ENCODE data around the gene SVOPL.

SVOPL gene

DNA sequence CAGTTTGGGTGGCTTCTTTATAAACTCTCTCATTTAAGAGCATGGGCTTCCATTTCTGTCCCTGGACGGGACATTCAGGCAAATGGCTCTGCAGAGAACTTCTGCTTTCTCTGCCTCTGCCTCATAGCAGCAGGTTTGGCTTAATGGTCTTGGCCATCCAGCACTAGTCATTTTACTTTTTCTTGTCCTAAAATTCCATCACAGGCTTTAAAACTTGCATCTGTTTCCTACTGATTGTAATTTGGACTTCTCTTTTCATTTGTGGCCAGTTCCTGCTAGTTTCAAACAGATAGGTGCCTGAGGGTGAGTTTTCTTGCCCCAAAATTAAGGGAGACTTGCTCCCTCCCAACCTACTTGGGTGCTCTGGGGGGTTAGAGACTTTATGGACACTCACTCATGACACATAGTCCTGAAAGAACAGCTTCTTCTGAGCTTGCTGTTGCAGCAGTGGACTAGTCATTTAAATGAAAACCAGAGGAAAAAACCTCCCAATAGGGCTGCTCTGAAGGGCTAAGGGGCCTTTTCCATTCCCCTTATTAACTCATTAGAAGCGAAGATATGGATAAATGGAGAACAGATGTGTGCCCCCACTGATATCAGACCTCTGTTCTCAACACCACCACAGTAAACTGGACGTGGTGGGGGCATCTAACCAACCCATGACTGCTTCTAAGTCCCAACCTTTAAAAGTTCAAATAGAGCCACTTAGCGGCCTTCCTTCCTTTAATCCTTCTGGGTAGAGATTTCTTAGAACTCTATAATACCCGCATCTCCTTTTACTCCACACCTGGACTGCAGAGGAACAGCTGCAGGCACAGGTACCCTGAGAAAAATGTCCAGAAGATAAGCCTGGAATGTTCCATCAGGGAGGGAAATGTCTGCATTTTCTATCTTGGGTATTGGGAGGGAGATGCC lies 38.8 kb downstream of the SVOPL start:
- DNase-seq = no peak

DNA sequence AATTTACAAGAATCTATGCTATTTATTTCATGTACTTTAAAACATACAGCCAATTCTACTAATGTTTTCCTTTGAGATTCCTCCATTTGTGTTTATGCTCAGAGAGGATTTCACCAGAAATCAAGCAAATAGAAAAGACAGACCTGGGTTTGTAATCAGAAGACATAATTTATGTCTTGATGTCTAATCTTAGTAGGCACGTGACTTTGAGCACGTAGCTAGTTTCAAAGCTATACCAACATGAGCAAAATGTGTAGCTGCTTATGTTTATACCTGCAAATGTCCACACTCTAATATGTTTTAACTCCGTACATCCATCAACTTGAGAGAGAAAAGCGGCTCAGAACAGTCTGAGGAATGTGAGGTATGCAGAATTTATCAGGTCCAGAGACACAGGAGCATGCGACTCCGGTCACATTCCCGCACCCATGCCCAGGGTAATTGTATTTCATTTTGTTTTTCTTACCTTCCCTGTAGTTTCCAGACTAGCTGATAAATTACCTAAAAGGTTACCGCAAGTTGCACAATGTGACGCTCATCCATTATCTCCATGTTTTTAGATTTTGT lies 40.0 kb downstream of the SVOPL start:
- no peak for DNase-seq

DNA sequence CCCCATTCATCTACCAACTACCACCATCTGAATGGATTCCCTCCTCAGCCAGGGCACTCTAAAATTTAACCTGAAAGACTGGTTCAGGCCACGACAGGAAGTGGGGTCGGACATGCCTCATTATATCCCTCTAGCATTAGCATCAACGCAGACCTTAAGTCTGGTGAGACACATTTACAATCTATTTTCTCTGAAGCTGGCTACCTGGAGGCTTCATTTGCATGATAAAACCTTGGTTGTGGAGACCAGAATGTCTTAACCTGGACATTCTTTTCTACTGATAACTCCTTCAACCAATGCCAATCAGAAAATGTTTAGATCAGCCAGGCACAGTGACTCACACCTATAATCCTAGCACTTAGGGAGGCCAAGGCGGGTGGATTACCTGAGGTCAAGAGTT lies 42.3 kb downstream of the SVOPL start:
- no peak for DNase-seq

DNA sequence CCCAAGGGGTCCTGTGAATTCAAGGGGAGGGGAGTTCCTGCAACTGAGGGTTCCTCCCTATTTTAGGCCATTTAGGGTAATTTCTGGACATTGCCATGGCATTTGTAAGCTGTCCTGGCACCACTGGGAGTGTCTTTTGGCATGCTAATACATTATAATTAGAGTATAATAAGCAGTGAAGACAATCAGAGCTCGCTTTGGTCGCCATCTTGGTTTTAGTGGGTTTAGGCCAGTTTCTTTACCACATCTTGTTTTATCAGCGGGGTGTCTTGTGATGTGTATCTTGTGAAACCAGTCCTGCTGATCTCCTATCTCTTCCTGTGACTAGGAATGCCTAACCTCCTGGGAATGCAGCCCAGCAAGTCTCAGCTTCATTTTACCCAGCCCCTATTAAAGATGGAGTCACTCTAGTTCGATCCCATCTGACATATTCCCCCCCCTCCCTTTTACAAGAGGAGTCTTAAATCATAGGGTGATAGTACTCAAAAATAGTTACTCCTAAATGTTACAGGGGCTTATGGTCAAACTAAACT lies 43.2 kb downstream of the SVOPL start:
- no peak for DNase-seq

DNA sequence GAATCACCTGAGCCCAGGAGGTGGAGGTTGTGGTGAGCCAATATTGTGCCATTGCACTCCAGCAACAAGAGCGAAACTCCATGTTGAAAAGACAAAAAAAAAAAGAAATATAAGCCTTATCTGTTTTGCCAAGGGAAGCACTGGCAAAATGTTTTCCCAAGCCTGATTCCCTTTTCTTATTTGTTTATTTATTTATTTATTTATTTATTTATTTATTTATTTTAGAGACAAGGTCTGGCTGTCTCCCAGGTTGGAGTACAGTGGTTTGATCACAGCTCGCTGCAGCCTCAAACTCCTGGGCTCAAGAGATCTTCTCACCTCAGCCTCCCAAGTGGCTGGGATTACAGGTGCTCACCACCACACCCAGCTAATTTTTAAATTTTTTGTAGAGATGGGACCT lies 44.2 kb downstream of the SVOPL start:
- no peak for DNase-seq

DNA sequence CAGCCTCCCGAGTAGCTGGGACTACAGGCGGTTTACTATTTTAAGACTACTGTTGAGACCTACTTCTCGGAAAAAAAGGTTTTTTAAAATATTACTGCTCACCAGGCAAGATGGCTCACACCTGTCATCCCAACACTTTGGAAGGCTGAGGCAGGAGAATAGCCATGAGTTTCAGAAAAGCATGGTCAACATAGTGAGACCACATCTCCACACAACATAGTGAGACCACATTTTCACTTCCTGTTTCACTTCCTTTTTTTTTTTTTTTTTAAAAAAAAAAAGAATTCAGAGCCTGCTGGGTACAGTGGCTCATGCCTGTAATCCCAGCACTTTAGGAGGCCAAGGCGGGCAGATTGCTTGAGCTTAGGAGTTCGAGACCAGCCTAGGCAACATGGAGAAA lies 46.5 kb downstream of the SVOPL start:
- DNase-seq = no peak

DNA sequence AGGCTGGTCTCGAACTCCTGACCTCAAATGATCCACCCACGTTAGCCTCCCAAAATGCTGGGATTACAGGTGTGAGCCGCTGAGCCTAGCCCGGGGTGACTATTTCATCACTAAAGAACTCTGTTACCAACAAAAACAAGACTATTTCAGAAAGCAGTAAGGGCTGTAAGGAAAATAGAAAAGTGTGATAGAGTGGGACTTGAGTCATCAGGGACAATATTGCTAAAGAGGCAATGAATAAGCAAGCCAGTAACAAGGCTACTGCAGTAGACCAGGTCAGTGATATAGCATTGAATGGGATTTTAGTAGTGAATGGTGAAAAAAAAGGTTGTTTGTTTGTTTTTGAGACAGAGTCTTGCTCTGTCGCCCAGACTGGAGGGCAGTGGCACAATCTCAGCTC lies 51.7 kb downstream of the SVOPL start:
- no peak for DNase-seq

DNA sequence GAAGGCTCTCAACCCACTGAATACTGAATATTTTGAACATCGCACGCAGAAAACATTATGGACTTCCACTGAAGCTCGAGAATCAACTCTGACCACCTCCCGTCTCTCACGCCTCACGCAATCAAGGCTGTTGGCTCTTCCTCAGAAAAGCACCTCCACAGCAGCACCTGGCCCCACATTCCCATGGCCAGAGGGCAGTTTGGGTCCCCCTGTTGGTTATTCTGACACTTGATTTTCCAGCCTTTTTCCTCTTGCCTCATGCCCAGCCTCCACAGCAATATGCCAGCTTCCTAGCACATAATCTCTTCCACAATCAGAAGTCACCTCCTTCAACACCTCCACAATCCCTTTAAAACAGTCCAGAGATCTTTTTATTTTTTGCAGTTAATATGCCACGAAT lies 55.9 kb downstream of the SVOPL start:
- DNase-seq = no peak

DNA sequence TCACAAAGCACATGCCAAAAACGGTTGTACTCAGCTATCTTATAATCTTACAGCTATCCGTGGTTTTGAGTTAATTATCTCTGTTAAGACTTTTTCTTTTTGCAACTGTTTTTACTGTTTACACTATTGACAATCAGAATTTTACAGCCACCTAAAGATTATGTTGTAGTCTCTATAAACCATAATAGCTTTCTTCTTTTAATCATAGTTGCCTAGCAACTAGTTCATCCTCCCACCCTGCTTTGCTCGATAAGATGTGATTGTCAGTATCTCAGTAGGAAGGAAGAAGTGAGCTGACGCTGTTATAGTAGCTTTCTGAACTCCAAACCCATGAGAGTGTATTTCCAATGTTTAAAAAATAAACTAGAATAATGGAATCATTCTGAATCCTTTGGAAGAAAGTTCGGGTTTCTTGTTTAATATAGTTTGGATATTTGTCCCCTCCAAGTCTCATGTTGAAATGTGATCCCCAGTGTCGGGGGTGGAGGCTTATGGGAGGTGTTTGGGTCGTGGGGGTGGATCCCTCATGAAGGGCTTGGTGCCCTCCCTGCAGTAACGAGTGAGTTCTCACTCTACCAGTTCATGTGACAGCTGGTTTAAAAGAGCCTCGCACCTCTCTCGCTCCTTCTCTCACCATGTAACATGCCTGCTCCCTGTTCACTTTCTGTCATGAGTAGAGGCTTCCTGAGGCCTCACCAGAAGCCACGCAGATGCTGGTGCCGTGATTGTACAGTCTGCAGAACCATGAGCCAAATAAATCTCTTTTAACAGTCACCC lies 68.1 kb downstream of the SVOPL start:
- no peak for DNase-seq

DNA sequence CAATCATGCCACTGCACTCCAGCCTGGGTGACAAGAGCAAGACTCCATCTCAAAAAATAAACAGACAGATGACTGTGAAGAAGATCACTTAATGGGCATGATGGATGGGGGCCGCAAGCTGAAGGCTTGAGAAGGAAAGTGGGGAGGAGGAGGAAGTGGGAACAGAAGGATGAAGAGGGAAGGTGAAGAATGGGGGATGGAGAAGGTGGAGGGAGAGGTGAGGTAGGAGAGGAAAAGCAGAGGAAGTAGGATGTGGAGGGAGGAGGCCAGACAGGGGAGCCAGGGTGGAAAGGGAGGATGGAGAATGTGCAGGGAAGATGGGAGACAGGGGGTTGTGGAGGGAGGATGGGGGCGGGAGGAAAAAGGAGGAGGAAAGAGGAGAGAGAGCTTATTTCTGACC lies 68.8 kb downstream of the SVOPL start:
- no peak for DNase-seq

DNA sequence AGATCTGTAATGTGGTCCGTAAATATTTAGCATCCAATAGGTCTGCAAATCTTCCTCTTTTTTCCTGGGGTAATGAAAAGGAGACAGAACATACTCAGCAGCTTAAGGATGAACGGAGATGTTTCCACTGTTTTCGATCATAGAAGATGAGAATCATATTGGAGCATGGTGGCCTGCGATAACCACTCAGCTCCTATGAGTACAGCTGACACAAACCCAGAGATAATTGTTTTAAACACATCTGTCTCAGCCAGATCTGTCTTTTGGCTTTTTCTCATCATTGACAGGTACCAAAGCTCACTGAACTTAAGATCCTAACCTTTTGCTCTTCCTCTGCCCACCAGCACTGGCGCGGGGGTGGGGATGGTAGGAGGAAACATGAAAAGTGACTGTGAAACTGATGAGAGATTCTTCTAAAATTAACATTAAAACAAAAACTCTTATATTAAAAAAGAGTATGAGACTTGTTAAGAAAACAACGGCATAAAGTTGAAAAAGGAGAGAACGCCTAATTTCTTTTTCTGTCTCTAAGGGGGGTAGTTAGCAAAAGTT lies 71.0 kb downstream of the SVOPL start:
- no peak for DNase-seq

DNA sequence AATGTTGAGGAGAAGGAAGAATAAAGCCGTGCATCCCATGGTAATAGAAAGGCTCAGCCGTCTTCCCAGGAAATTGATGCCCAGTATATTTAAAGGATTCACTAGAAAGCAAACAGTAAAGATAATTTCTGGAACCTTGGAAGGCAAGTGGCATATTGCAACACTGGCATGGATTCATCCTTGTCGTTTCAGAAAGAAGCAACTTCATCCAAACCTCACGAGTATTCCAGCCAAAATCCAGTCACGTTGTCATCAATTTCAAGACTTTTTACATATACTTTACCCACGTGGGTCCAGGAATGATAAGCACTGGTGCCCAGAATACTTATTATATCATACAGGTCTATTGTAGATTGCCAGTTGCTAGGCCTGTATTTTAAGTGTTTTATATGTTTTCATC lies 73.8 kb downstream of the SVOPL start:
- no peak for DNase-seq

DNA sequence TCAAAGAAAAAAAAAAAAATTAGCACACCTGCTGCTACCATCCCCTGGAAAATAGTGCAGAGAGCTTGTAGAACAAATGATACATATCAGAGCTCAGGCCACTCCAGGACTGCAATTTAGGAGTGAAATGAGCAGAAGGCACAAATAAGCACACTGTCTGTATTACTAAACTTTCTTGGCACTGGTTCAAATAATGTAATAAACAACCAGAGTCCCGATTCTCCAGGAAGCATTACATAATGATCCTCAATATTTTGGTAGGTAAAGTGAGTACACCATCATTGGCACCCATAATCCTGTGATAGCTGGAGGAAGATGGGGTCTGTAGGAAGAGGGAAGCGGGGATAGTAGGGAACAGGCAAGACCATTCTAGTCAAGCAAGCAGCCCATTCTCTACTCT lies 74.3 kb downstream of the SVOPL start:
- DNase-seq = no peak

DNA sequence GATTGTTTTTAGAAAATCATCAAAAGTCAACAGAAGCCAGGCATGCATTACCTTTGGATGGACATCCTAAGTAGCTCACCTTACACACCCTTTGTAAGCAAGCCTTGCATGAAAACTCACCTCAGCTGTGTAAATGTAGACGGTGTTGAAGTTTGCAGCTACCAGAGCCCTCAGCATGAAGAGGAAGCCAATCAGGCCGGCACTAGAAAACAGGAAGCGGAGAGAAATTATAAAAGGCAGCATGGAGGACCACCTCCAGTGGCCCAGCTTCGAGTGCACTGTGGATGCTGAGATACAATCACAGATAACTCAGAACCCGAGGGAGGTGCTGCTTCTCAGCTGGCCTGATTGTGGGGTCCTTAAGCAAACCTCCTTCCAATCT lies 75.3 kb downstream of the SVOPL start:
- DNase-seq = no peak

DNA sequence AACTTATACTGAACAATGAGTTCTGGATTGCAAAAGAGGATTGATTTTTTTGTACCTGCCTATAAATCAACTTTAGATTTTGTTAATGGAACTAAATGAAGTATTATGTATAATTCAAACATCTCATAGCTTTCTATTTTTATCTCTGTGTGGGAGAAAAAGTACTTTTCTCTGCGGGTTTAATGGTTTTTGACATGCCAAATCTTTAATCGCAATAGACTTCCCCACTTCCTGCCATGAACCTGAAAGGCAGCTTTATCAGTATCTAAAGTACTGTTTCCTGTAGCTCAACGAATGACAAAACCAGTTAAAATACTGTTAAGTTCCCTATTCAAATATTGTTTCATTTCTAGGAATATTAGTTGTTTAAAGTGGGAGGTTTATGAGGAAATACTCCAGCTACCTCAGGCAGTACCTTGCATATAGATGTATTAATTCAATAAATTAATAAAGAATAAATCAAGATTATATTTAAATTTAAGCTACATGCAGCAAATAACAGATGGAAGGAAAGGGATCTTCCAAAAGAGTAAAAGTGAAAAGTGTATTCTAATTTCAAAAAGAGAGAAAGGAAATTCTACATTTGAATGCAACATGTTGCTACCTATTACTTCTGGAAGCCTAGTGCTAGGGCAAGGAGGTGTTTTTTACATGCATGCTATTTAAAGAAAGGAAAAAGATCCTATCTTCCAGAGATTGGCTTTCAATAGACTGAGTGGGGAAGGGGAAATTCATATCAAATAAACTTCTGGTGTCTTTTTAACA lies 75.9 kb downstream of the SVOPL start:
- DNase-seq = no peak

DNA sequence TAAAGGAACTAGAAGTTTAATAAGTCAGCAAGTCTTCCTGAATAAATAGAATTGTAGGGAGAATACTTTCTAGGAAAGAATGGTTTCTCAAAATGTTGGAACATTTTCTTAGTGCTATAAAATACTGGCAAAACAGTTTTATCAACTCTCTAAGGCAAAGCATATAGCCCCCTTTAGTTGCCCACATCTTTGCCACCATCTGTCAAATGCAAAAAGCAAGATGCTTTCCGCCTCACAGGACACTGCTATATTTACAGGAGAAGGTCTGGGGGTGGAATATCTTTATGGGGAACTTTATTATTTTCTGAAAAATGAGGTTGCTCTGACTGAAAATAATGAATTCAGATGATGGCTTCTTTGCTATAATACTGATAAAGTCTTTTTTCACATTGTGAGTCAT lies 78.3 kb downstream of the SVOPL start:
- peak in 6 of 56 donors; percentile 1 to 9 (median 5) for DNase-seq

DNA sequence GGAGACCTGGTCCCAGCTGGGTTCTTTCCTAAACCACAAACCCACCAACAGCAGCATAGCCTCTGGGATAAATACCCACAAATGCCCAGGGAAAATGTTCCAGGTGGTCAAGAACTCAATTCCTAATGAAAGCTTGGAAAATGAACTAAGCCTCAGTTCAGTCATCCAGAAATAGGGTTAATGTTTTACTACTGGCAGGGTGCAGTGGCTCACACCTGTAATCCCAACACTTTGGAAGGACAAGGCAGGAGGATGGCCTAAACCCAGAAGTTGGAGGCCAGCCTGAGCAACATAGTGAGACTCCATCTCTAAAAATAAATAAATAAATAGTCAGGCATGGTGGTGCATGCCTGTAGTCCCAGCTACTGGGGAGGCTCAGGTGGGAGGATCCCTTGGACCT lies 82.2 kb downstream of the SVOPL start:
- DNase-seq = no peak

DNA sequence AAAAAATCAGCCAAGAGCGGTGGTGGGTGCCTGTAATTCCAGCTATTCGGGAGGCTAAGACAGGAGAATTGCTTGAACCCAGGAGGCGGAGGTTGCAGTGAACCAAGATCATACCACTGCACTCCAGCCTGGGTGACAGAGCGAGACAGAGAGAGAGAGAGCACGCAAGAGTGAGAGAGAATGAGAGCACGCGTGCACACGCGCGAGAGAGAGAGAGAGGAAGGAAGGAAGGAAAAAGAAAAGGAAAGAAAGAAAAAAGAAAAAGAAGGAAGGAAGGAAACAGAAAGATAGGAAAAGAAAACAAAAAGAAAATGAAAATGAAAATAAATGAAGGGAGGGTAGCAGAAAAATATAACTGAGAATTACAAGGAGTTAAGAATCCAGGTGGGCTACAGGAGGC lies 82.7 kb downstream of the SVOPL start:
- no peak for DNase-seq

DNA sequence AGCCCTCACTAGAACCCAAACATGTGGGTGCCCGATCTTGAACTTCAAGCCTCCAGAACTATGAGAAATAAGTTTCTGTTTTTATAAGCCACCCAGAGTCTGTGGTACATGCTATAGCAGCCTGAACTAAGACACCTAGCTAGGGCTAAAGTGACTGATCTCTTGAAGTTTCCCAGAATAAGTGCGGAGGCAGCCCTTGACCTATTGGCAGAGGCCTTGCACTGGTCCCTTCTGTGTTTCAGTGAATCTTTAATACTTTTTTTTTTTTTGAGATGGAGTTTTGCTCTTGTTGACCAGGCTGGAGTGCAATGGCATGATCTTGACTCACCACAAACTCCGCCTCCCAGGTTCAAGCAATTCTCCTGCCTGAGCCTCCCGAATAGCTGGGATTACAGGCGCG lies 85.1 kb downstream of the SVOPL start:
- DNase-seq = no peak

DNA sequence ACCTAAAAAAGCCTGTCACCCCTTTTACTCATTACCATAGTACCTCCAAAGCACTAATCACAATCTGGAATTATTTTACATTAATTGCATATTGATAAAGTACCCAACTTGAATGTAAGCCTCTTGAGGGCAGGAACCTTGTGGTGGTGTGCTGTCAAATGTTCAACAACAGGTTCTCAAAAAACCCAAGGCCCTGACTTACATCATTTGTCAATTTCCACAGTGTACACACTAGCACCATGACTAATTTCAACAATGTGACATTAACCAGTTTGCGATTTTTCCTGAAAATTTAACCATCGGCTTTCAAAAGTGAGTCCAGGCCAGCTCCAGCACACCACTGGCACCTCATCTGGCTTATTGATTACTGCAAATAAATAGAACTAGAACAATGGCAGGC lies 87.5 kb downstream of the SVOPL start:
- no peak for DNase-seq

DNA sequence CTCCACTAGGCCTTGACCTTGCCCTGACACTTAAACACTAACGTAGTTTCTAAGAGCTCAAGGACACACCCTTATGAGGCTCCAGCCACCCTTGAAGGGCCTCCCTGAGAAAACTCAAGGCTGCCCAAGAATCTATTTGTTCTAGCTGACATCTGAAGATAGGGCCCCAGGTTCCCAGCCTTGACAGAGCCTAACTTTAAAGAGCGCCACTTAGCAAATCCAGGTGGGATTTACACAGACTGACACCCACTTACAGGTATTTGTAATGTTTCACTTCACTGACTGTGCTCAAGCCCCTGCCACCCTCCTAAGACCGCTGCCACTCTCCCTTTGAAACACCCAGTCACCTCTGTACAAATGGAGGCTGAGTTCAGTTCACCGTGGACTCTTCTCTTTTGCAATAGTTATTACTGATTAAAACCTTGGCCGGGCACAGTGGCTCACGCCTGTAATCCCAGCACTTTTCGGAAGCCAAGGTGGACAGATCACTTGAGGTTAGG lies 90.4 kb downstream of the SVOPL start:
- DNase-seq = no peak

Data from amygdala (tissue), 56 donors.